Measurements from ENCODE around the gene BMPR1B. TPM values are rescaled to one million over a fixed set of nuclear protein-coding genes. Genes with fewer than 3 reads are reported as not detected.

BMPR1B gene
- total and polyA plus RNA-seq, 9 donors, result 4.9 to 35.7 (median 13.3) TPM

DNA sequence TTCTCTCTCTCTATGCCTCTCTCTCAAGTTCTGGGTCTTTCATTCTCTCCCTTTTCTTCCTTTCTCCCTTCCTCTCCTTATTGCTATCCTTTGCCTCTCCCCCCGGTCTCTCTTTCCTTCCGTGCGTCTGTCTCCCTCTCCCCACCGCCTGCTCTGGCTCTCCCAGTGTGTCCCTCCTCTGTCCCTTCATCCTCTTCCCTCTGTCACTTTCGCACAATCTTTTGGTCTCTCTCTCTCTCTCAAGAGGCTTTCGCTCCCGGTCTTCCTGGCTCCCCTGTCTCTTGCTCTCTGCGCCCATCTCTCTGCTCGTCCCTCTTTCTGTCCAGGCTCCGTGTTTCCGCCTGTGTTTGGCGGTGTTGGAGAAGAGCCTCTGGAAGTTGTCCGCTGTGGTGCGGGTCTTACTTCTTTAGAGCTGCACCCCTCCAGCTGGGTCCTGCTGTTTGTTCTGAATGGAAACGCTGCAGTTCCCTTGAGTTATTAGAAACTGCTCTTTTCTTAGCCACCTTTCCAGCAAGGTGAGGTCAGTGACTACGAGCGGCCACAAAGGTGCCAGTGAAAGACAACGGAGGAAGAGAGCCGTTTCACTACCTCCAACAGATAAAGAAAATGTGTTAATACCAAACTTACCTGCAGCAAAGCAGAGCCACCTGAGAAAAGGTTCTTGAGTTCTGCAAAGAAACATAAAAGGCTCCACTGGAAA, 1.1 kb downstream of the BMPR1B start:
- H3K36me3 ChIP-seq, result no peaks in the 10 kb centered on the region
- peak; percentile 16 to 42 (median 26) for DNase-seq
- intact Hi-C loops (cut with DNase I), result loop anchor here in 1 of 4 donors (10.0 kb wide), 1 partner anchor 346 kb away; no protein-coding TSS in a partner anchor
- 8 to 21% (median 10%) methylated on average over 19 of the region's 19 CpGs for WGBS, 3 donors
- no peaks in the 10 kb centered on the region for H3K9me3 ChIP-seq
- H3K27me3 ChIP-seq, result no peaks in the 10 kb centered on the region
- peak overlapping the region; percentile 88 to 98 for H3K27ac ChIP-seq
- H3K4me1 ChIP-seq (ENCODE audit: insufficient read depth), result no peaks in the 10 kb centered on the region
- H3K4me3 ChIP-seq, result peak overlapping the region; percentile 68
- TF ChIP-seq POLR2A (IDR thresholded peaks at IDR 0.05), result no peak
- TF ChIP-seq CTCF (IDR thresholded peaks at IDR 0.05), result no peak
- TF ChIP-seq EP300 (IDR thresholded peaks at IDR 0.05), result no peak

DNA sequence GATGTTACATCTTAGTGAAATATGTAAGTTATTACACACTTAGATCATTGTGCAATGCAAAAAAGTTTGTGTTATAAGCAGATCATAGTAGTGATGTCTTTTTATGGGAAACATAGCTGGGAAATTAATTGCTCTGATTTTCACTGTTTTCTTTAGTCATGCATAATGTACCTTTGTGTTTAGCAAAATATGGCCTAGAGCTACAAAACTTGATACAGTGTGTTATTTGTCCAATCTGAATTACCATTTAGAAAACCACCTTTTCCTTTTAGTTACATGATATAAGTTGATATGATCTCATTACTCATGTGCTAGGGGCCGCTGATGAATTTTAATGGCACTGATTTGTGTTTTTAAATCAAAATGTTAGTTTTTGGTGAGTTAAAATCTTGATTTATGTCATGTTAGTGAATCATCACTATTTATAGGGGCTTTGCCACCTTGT, 2.0 kb downstream of the BMPR1B start:
- TF ChIP-seq POLR2A (IDR thresholded peaks at IDR 0.05) (no peak), EP300 (IDR thresholded peaks at IDR 0.05) (no peak), CTCF (IDR thresholded peaks at IDR 0.05) (no peak)
- H3K27ac ChIP-seq, result no peak overlapping the region
- no peaks in the 10 kb centered on the region for H3K36me3 ChIP-seq
- 84 to 93% (median 91%) methylated on average over 1 of the region's 1 CpG for WGBS, 3 donors
- H3K4me3 ChIP-seq, result no peak overlapping the region
- no peaks in the 10 kb centered on the region for H3K4me1 ChIP-seq (ENCODE audit: insufficient read depth)
- no peaks in the 10 kb centered on the region for H3K9me3 ChIP-seq
- DNase-seq, result no peak
- no peaks in the 10 kb centered on the region for H3K27me3 ChIP-seq
- intact Hi-C loops (cut with DNase I), result loop anchor here in 1 of 4 donors (10.0 kb wide), 1 partner anchor 345 kb away; no protein-coding TSS in a partner anchor

- WGBS, 3 donors, result 90 to 97% (median 93%) methylated on average over 4 of the region's 4 CpGs
Observed at GRCh38 chr4:94762326-94762725, 4.6 kb downstream of the BMPR1B start.

GRCh38 chr4:94763005-94763404, 5.2 kb downstream of the BMPR1B start:
- Histone ChIP-seq H3K36me3 (no peaks in the 10 kb centered on the region), H3K4me3 (no peak overlapping the region), H3K4me1 (ENCODE audit: insufficient read depth) (no peaks in the 10 kb centered on the region), H3K27me3 (no peaks in the 10 kb centered on the region), H3K9me3 (no peaks in the 10 kb centered on the region), H3K27ac (no peak overlapping the region)
- WGBS, 3 donors, result 84 to 88% (median 87%) methylated on average over 4 of the region's 4 CpGs
- no peak for DNase-seq
- intact Hi-C loops (cut with DNase I), result no loop called here
- TF ChIP-seq EP300 (IDR thresholded peaks at IDR 0.05), result no peak

More at GRCh38 chr4:94762326-94762725, 4.6 kb downstream of the BMPR1B start:
- H3K9me3 ChIP-seq, result no peaks in the 10 kb centered on the region
- no peaks in the 10 kb centered on the region for H3K27me3 ChIP-seq
- no peak overlapping the region for H3K27ac ChIP-seq
- H3K36me3 ChIP-seq, result no peaks in the 10 kb centered on the region
- no peak for DNase-seq
- H3K4me3 ChIP-seq, result no peak overlapping the region
- H3K4me1 ChIP-seq (ENCODE audit: insufficient read depth), result no peaks in the 10 kb centered on the region
- TF ChIP-seq CTCF (IDR thresholded peaks at IDR 0.05), result no peak
- TF ChIP-seq POLR2A (IDR thresholded peaks at IDR 0.05), result no peak
- no peak for TF ChIP-seq EP300 (IDR thresholded peaks at IDR 0.05)
- intact Hi-C loops (cut with DNase I), result no loop called here

- no peak for DNase-seq
- no peak for TF ChIP-seq CTCF (IDR thresholded peaks at IDR 0.05)
- no peak for TF ChIP-seq EP300 (IDR thresholded peaks at IDR 0.05)
- TF ChIP-seq POLR2A (IDR thresholded peaks at IDR 0.05), result no peak
- H3K4me3 ChIP-seq, result no peak overlapping the region
- H3K27ac ChIP-seq, result no peak overlapping the region
- H3K36me3 ChIP-seq, result no peaks in the 10 kb centered on the region
- no peaks in the 10 kb centered on the region for H3K9me3 ChIP-seq
- intact Hi-C loops (cut with DNase I), result no loop called here
- 65 to 70% (median 67%) methylated on average over 3 of the region's 3 CpGs for WGBS, 3 donors
- H3K4me1 ChIP-seq (ENCODE audit: insufficient read depth), result no peaks in the 10 kb centered on the region
- no peaks in the 10 kb centered on the region for H3K27me3 ChIP-seq
Observed at GRCh38 chr4:94763500-94763899, 5.7 kb downstream of the BMPR1B start.

Measured in ovary (tissue), 9 donors.